AML-193 (cell line): Measurements from ENCODE around the gene WDR46.

Experiments used
- DNase-seq, 2 experiments: peaks; one replicate each; lab custom pipeline; 2025; lab: John Stamatoyannopoulos, UW

The WDR46 gene

DNA sequence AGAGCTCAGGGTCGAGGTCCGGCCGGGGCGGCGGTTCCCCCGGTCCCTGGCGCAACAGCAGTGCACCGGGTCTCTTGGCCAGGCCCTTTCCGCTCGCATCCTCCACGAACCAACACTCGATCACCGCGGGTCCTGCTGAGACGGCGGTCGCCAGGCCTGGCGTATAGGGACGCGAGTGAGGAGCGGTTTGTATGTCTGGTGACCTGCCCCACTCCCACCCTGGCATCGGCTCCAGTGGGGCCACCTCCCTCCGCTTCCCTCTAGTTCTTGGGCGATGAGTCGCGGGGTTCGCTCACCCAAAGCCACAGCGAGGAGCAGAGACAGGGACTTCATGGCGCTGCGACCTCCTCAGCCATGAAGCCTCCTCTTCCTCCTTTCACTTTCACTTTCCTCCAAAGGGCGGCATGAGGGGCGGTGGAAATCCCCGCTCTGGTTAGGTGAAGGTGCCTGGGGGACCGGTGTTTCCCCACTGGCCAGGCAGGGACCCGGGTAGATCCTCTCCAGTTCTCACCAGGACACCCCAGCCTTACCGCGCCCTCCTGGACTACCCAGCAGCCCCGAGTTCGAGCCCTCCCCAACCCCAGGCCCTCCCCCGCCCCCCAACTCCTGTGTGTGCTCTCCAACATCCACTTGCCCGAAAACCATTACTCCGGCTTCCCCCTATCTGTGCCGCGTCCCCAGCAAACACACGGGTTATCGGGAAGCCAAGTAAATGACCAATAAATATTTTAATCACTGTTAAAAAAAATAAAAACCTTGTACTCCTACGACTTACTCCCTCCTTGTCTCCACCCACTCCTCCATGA, 24.9 kb upstream of the WDR46 start, which contains the start of gene TAPBP:
TSS of gene TAPBP (minus strand) at position 370 of the 806 bp plus-strand sequence. CDS start at position 333, 37 bp downstream.
- DNase-seq, result peak; percentile 46 to 54

DNA sequence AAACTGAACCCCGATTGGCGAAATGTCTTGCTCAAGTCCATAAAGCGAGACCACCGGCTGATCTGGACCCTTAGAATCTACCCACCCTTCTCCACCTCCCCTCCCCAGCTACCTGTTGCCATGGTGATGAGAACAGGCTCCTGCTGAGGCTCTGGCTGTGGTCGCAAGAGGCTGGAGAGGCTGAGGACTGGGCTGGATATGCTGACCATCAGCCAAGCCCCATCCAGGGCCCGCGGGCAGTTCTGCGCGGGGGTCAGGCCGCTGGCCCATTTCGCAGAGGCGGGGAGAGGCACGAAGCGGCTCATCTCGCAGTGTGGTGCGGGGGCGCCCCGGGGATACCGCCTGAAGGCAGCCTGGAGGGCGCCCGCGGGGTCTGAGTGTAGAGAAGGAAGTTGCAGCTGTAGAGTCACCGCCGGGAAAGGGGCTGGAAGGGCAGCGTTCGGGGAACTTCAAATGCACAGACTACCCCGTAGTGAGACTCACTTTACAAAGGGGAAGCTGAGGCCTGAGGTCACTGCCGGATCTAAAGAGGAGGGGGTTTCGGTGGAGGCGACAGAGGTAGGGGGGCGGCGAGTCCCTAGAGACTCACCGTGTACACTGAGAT, 24.2 kb upstream of the WDR46 start:
- peak; percentile 45 to 60 for DNase-seq

DNA sequence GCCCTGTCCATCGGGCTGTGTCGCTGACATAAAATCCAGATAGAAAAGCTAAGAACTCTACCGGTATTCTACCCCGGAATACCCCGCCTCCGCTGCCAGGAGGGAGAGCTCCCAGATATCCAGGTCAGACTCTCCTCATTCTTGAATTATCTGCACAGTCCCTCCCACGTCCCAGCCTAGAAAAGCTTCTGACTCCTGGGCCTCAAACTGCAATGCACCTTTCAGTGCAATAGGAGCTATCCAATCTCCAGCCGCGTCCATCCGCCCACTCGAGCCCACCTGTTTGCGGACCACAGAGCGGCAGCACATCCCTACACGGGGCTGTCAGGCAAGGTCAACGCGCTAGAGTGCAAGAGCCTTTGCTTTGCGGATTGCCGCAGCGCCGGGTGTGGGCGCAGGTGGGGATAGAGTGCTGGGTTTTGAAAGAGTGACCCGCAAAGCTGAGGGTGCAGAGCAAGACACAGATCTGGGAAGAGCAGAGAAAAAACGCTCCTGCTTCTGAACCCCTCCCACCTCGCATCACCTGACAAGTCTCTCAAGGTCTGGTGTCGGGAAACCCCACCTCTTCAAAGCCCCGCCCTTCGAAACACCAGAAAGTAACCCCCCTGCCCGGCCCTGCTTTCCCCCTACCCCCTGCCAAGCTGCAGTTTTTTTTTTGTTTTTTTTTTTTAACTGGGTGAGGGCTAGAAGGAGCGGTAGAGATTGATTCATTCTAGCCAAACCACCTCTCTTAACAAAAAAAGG, 23.5 kb upstream of the WDR46 start:
- peak; percentile 57 to 79 for DNase-seq

DNA sequence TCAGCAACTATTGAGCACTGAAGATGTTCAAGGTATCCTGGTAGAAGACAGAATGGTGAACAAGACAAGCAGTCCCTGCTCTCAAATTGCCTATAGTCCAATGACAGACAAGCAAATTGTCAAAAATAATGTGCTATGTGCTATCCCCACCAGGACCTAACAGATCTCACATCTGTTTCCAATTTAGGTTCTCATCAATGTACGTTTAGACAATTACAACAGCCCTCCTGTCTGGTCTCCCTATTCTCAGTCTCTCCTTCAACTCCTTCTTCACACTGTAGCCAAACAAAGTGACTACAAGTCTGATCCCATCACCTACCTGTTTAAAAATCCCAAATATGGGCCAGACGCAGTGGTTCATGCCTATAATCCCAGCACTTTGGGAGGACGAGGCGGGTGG, 17.3 kb upstream of the WDR46 start:
- DNase-seq, result no peak

DNA sequence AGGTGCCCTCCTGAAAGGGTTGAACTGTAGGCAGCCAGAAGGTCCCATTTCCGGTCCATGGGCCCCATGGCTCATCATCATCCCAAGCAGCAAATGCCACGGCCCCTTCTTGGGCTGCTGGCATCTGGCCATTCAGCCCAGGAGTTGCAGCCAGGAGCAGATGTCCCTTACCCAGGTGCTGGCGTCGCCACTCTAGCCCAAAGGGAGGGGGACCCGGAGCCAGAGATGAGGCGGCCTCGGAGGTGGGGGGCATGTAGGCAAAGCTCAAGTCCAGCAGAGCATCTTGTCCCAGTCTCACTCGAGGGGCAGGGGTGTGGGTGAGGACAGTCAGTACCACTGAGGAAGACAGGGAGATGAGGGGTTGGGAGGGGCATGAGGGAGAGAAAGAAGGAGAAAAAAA, 16.0 kb upstream of the WDR46 start:
- DNase-seq, result no peak

DNA sequence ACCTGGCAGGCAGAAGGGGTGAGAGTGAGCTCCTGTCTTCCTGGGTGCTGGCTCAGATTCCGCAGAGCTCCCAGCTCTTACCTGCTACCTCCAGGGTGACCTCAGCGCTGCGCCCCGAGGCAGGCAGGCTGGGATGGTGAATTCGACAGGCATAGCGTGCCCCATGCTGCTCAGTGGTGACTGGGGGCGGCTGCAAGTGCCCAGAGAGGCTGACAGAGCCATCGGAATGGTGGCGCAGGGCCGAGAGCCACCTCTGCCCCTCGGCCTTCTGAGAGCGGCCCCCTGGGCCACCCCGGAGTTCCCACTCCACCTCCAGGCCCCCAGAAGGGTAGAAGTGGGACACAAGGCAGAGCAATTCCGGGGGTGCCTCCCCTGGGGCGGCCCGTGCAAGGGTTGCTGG, 15.2 kb upstream of the WDR46 start:
- DNase-seq, result no peak

DNA sequence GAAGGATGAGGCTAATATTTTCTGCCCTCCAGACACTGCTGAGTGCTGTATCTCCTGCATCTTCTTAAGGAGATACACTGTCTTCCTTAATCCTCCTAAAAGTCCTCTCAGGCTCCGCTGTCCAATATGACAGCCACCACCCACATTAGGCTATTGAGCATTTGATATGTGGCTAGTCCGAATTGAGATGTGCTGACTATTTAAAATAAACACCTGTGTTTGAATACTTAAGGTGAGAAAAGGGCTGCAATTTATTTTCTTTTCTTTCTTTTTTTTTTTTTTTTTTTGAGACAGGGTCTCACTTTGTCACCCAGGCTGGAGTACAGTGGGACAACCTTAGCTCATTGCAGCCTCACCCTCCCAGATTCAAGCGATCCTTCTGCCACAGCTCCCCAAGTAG, 12.8 kb upstream of the WDR46 start:
- no peak for DNase-seq

DNA sequence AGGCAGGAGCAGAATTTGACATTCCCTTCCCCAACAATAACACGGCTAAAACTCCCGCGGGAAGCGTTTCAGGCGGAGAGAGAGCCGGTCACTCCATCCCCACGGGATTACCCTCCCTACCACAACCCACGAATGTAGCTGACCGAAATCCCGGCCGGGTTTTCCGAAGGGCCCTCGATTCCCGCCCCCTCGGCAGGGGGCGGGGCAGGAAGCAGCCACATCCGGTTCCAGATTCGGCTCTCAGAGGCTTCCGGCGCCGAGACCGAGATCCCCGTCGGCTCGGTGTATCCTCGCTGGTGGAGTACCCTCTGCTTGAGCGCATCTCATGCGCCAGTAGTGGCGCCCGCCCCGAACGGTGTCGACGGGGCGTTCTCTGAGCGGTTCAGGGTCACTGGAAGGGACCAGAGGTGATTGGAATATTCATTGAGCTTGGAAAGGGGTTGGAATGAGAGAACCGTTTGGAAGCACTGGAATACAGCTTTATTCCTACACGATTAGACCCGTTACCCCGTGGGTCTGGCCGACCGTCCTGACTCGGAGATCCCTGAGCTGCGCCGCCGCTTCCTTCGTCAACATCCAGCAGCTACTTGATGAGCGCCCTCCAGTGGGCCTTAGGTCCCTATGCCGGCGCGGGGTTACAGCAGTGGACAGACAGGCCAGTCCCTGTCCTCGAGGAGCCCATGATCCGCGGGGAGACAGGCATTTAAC, 10.4 kb upstream of the WDR46 start:
- peak; percentile 90 to 91 for DNase-seq

DNA sequence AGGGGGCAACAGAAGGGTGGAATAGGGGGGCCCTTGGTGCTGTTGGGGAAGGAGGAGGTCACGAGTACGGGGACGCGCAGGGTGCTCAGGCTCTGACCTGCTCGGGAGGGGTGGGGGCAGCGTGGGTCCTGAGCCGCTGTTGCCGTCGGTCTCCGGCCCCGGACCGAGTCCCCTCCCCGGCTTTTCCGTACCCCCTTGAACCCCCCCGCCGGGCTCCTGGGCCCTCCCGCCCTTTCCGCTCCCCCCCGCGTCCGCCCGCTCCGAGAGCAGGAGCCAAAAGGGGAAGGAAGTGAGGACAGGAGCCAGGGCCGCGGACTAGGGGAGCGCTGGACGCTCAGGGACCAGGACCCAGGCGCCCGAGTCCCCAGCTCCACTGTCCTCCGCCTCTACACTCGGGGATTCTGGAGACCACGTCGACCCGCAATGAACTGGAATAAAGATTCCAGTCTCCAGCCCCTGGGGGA, 9.8 kb upstream of the WDR46 start, which contains the start of gene RGL2:
TSS of gene RGL2 (minus strand) at position 170 of the 464 bp plus-strand sequence. CDS start 332 bp downstream, outside the sequence.
- peak; percentile 86 for DNase-seq

DNA sequence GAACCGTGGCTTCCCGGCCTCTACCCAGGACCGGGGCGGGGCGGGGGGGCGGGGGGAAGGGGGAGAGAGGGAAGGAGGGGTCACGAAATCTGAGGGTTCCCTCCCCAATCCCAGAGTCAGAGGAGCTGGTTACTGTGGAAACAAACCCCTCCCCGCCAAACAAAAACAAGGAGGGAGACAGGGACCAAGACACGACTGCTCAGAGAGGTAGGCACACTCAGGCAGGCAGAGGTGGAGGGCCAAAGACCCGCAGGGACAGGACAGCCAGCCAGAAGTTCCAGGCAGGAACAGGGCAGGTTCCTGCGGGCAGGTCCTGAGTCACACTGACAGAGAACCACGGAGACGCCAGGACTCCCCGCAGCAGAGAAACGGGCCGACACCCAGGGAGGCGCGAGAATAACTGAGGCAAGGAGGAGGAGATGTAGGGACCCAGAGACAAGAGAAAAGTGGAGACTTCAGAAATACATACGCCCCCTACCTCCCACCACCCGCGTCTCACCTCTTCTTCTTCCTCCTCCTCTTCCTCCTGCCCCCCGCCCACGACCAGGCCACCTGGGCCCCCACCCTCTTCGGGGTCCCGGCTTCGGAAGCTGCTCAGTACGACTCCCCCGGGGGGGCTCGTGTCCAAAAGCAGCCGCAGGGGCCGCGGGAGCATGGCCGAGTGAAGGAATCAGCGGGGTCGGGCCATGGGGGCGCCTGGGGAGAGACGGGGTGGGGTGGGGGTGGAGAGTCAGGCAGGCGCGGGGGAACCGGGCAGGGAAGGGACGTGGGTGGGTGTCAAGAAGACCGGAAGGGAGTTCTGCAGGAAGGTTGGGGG, 9.1 kb upstream of the WDR46 start:
- peak; percentile 69 to 83 for DNase-seq

DNA sequence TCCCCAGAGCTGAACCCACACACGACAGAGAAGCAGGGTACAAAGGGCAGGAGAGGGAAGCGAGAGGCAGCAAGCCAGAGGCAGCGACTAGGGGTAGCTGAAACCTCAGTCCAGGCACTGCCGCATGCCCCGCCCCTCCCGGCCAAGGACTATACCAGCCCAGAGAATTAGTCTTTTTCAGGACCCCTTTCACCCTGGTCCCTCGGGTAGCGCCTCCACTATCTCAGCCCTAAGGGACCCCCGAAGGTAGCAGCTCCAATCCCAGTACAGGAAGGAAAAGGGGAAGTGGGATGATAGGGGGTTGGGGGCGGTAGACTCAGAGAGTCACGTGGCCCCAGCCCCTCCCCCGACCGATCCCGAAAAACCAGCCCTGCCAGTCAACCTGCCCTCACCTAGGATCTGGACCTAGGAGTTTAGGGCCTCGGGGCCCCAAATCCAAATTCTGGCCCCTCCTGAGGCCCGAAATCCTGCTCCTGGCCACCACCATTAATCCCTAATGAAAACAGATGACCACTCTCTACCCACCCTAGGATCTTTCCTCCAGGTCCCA, 8.4 kb upstream of the WDR46 start:
- DNase-seq, result no peak

DNA sequence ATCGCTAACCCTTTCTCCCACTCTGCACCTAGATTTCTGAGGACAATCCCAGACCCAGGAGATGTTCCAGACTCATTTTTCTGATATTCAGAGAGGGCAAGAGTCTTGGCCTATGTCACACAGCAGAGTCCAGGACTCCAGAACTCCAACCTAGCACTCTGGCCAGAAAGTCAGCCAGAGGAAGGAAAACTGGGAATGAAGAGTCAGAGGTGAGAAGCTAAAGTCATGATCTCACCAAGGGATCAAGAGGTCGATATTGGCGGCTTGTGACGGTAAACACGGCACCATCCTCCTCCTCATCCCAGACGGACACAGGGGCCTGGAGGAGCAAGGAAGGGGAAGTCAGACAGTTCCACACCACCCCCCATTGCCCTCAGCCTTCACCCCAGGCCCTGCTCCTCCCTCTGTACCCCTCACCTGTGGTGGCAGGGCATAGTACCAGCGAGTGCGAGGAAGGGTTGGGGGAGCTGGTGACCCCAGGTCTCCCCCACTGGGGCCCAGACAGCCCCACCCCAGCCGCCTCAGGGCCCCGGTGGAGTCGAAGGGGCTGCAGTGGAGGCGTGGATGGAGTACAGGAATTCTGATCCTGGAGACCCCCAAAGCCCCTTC, 7.9 kb upstream of the WDR46 start:
- DNase-seq, result no peak

DNA sequence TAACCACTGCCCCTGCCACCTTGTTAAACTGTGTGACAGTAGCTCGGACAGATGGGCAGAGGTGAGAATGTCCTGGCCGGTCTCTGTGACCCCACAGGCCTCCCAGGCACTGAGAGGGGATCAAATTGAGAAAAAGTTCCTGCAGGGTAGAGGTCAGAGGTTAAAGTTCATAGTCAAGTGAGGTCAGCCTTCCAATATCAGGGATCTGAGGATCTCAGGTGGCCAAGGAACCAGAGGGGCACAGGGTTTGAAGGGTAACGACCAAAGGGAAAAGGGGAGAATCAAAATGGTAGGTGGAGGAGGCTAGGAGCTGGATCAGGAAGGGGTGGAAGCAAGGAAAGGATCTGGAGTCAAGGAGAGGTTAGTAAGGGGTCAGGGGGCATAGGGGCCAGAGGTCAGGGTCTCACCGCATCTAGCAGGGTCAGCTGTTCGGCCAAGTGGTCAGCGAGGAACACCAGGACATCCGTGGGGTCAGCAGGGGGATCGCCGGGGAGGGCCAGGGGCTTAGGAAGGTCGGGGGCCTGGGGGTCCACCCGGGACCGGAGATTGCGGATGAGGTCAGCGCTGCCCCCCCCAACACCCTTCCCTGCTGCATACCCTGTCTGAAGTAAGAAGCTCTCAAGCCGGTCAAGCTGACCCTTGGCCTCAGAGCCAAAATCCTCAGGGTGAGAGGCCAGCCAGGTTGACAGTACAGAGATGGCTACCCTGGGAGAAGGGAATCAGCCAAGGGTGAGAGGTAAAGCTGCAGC, 6.8 kb upstream of the WDR46 start:
- DNase-seq, result no peak

DNA sequence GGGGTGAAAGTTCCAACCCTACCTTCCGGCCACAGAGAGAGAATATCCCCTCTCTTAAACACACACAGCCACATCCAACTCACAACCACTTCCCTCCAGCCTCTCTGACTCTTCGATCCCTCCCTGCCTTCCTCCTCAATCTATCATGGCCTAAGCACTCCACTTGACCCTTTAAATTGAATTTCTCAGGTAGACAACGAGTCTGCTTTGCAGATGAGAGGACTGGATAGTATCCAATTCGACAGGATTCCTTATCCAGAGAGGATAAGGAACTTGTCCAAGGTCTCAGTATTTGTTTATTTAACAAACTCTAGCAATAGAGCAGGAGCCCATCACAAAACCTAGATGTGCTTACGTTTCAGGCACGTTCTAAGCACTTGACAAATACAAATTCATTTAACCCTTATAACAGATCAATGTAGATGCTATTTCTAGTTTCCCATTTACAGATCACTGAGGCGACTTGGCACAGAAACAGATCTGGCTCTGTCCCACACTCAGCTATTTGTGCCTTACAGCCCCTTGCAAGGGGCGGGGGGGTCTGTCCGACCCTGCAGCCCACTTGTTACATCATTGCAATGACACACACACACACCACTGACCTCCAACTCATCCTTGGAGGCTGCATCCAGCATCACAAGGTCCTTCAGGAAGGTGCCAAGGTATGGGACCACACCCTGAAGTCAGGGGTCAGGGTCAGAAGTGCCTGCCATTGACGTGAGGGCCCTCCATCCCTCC, 5.2 kb upstream of the WDR46 start:
- no peak for DNase-seq

DNA sequence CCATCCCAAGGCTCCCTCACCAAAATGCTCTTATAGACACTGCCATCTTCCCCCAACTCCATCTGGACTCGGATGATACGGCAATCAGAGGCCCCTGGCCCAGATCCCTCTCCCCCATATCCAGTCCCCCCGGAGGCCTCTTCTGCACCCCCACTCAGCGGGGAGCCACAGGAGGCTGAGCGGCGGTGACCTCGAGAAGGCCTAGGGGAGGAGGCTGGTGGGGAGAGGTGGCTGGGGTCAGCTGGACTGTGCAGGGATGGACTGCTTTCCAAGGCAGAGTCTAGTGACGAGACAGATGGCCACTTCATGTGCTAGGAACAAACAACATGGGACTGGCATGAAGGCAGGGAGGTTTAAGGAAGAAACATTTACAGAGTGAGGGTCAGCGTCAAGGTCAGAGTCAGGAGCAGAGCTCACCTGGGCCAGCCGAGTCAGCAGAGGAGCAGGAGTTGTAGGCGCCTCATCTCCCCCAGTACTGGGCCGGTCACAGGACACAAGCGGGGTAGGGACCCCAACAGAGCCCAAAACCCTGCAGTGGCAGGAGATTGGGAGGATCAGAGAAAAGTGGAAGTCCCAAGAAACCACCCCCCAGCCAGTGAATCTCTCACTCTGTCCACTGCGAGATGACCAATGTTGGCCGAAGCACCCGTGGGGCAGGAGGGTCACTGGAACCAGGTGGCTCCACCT, 4.1 kb upstream of the WDR46 start:
- DNase-seq, result no peak

DNA sequence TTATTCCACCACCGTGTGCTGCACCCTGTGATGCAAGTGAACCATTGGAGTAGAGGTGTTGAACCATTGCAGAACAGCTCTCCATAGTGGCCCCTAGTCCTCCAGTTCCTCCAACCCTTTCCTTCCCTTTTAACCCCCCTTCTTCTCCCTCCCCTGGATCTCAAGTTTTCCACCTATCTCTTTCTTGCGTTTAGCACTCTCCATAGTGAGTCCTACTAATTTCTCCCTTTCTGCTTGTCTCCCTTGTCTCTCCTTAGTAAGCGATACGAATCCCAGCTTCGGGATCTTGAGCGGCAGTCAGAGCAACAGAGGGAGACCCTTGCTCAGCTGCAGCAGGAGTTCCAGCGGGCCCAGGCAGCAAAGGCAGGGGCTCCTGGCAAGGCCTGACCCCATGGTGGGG, 1.4 kb upstream of the WDR46 start:
- no peak for DNase-seq

DNA sequence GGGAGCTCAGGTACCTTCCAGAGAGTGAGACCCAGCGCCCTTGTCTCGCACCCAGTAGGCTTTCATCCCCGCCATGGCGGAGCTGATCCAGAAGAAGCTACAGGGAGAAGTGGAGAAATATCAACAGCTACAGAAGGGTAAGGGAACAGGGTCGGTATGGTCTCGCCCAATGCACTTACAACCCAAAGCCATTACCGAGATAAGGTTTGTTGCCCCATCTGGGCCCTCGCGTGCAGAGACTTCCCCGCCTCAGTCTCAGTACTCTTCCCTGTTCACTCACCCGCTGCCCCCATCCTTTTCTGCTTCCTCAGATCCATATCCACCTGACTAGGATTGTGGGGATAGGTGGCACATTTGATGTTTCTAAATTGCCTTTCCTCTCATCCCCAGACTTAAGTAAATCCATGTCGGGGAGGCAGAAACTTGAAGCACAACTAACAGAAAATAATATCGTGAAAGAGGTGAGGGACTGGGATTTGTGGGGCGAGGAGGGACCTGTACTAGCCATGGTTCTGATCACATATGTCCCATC, 811 bp upstream of the WDR46 start:
- no peak for DNase-seq
